GM12878 (cell line): ENCODE results near the gene TAPBPL. TPM values are rescaled to one million over a fixed set of nuclear protein-coding genes. Genes with fewer than 3 reads are reported as not detected.
A peak's percentile ranks its signal among the peaks of the same experiment; 100 is the strongest.

Experiments used
- BMI1 ChIP-seq: fragments of 450-650 bp; IDR thresholded peaks from 2 replicates; pipeline ENCODE4 v1.6.1; 2016; ENCODE audit warnings: mild to moderate bottlenecking, moderate library complexity, borderline replicate concordance
- GATAD2B ChIP-seq: fragments of 450-650 bp; conservative IDR thresholded peaks from 2 replicates; pipeline ENCODE4 v1.6.1; 2017; ENCODE audit warnings: low read depth, mild to moderate bottlenecking, moderate library complexity
- KLF5 ChIP-seq: fragments of 450-650 bp; IDR thresholded peaks from 2 replicates; pipeline ENCODE4 v1.6.1; 2014; ENCODE audit warnings: mild to moderate bottlenecking; ENCODE audit not compliant: partially characterized antibody
- LARP7 ChIP-seq: fragments of 450-650 bp; IDR thresholded peaks from 2 replicates; pipeline ENCODE4 v1.6.1; 2017; ENCODE audit warnings: mild to moderate bottlenecking
- MEF2B ChIP-seq: fragments of 450-650 bp; IDR thresholded peaks from 2 replicates; pipeline ENCODE4 v1.6.1; 2018; ENCODE audit warnings: mild to moderate bottlenecking, moderate library complexity; ENCODE audit not compliant: partially characterized antibody, poor library complexity, severe bottlenecking
- MTA2 ChIP-seq: fragments of 450-650 bp; IDR thresholded peaks from 2 replicates; pipeline ENCODE4 v1.6.1; 2016; ENCODE audit warnings: low read depth, mild to moderate bottlenecking, moderate library complexity
- PML ChIP-seq: IDR thresholded peaks from 2 replicates; pipeline ENCODE4 v1.6.1; 2012; ENCODE audit warnings: low read length, inconsistent platforms
- RFX5 ChIP-seq: IDR thresholded peaks from 2 replicates; pipeline ENCODE4 v1.6.1; 2011; ENCODE audit warnings: low read depth, low read length, improper control_type of control experiment
- TCF7 ChIP-seq: IDR thresholded peaks from 2 replicates; pipeline ENCODE4 v1.6.1; 2014; ENCODE audit warnings: antibody characterized with exemption, borderline replicate concordance
- polyA plus RNA-seq, 11 experiments: library from polyadenylated mRNA; depleted of rRNA in 4 of 11; unstranded in 6 of 11; stranded (reverse) in 5 of 11; fragments of >200 nt; fragmentation: Nextera tagmentation in 4 of 11; fragmentation: Illumina TruSeq in 1 of 11; extraction: Ambion mirVana in 4 of 11; extraction: Trizol in 1 of 11; gene quantifications; 1 replicate in 1 of 11; 2 replicates in 10 of 11; pipeline versions ENCODE4 v1.2.1 to v1.2.3, GENCODE V29; 2011 to 2016; ENCODE audit warnings: inconsistent platforms in 2 of 11, missing spikeins in 2 of 11, low read depth in 1 of 11
- total RNA-seq, 4 experiments: library from RNA; depleted of rRNA in 3 of 4; stranded (reverse); fragments of >200 nt in 3 of 4; fragmentation: Illumina TruSeq in 1 of 4; extraction: Trizol in 1 of 4; gene quantifications; 2 replicates each; pipeline versions ENCODE4 v1.2.1 to v1.2.3, GENCODE V29; 2013 to 2021
- TF ChIP-seq, protein P1 (sequence below): fragments of 450-650 bp; IDR thresholded peaks from 2 replicates; pipeline ENCODE4 v1.6.1; 2018; ENCODE audit warnings: mild to moderate bottlenecking, low read depth, moderate library complexity; ENCODE audit not compliant: partially characterized antibody
- TF ChIP-seq, protein P2 (sequence below): IDR thresholded peaks from 2 replicates; pipeline ENCODE4 v1.6.1; 2011; ENCODE audit warnings: borderline replicate concordance, low read depth, mild to moderate bottlenecking, moderate library complexity, low read length; ENCODE audit not compliant: insufficient read depth, poor library complexity, severe bottlenecking
- TF ChIP-seq, protein P3 (sequence below): IDR thresholded peaks from 2 replicates; pipeline ENCODE4 v1.6.1; 2012; ENCODE audit warnings: low read depth, low read length, improper control_type of control experiment

Gene TAPBPL
- total and polyA plus RNA-seq, 10 of the 15 experiments (the other 5 are each of a cell fraction or from before 2014, with no cell fraction given) = 12.4 to 45.0 (median 29.9) TPM

DNA sequence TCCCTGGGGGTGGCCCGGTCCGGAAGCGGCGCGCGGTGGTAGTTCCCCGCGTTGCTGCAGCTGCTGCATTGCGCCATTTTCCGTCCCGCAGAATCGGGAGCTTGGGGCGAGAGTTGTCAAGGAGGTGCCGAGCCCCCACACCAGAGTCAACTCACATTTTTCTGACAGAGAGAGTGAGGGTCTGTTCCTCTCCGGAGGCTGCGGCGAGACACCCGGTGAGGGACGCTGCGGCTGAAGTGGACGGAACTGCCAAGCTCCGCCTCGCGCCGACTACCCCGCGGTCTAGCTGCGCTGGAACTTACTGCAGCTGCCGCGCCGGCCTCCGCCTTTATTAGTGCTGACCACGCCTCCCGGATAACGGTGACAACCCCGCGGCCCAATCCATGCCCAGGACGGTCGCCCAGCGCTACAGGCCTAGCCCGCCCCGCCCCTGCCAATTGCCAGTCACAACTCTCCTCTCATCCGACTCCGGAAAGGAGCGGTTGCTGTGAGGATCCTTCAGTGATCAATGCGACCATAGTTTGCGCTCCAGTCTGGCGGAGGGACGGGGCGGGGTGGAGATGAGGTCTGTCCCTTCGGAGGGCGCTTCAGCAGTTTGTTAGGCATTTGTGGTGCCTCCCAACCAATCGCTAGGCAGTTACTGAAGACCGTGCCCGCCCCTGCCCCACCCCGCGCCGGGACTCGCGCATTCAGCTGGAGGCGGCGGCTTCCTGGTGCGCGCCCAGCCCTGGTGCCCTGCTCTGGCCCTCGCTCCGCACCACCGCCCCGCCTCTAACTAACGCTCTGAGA is 18.7 kb downstream of the TAPBPL start, which contains the start of gene VAMP1 (continued):
- no peak for TF ChIP-seq TCF7
- TF ChIP-seq RFX5 = 0 out of 2 replicates have a peak, but pooled peaks have one; percentile 39
- TF ChIP-seq PML = peak; percentile 99
- TF ChIP-seq MTA2 = 0 out of 2 replicates have a peak, but pooled peaks have one; percentile 35
- TF ChIP-seq, protein P1, sequence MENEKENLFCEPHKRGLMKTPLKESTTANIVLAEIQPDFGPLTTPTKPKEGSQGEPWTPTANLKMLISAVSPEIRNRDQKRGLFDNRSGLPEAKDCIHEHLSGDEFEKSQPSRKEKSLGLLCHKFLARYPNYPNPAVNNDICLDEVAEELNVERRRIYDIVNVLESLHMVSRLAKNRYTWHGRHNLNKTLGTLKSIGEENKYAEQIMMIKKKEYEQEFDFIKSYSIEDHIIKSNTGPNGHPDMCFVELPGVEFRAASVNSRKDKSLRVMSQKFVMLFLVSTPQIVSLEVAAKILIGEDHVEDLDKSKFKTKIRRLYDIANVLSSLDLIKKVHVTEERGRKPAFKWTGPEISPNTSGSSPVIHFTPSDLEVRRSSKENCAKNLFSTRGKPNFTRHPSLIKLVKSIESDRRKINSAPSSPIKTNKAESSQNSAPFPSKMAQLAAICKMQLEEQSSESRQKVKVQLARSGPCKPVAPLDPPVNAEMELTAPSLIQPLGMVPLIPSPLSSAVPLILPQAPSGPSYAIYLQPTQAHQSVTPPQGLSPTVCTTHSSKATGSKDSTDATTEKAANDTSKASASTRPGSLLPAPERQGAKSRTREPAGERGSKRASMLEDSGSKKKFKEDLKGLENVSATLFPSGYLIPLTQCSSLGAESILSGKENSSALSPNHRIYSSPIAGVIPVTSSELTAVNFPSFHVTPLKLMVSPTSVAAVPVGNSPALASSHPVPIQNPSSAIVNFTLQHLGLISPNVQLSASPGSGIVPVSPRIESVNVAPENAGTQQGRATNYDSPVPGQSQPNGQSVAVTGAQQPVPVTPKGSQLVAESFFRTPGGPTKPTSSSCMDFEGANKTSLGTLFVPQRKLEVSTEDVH = no peak
- TF ChIP-seq, protein P2, sequence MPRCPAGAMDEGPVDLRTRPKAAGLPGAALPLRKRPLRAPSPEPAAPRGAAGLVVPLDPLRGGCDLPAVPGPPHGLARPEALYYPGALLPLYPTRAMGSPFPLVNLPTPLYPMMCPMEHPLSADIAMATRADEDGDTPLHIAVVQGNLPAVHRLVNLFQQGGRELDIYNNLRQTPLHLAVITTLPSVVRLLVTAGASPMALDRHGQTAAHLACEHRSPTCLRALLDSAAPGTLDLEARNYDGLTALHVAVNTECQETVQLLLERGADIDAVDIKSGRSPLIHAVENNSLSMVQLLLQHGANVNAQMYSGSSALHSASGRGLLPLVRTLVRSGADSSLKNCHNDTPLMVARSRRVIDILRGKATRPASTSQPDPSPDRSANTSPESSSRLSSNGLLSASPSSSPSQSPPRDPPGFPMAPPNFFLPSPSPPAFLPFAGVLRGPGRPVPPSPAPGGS = no peak
- TF ChIP-seq LARP7 = peak; percentile 91
- peak; percentile 49; the same call in 1 of the 2 replicates for TF ChIP-seq GATAD2B
- TF ChIP-seq, protein P3, sequence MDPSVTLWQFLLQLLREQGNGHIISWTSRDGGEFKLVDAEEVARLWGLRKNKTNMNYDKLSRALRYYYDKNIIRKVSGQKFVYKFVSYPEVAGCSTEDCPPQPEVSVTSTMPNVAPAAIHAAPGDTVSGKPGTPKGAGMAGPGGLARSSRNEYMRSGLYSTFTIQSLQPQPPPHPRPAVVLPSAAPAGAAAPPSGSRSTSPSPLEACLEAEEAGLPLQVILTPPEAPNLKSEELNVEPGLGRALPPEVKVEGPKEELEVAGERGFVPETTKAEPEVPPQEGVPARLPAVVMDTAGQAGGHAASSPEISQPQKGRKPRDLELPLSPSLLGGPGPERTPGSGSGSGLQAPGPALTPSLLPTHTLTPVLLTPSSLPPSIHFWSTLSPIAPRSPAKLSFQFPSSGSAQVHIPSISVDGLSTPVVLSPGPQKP = no peak
- peak; percentile 80 for TF ChIP-seq KLF5
- TF ChIP-seq BMI1 = peak; percentile 76
- TF ChIP-seq MEF2B = no peak
